GM18951 (cell line): ENCODE data around the gene TANC1.

ENCODE experiments used
- POLR2A ChIP-seq: IDR thresholded peaks from 4 replicates; pipeline ENCODE4 v1.6.1; 2011; ENCODE audit warnings: mild to moderate bottlenecking; ENCODE audit not compliant: insufficient read length, insufficient read depth; ENCODE audit errors: extremely low read depth
- in situ Hi-C: fragments of 300-500 bp; cut with MboI; formaldehyde crosslinking; loops from one replicate; pipeline ENCODE4 v1.12.0; 2022; ENCODE audit warnings: low sequenced_read_pairs, mixed read lengths, inconsistent platforms; ENCODE audit not compliant: unreplicated experiment

Gene TANC1

DNA sequence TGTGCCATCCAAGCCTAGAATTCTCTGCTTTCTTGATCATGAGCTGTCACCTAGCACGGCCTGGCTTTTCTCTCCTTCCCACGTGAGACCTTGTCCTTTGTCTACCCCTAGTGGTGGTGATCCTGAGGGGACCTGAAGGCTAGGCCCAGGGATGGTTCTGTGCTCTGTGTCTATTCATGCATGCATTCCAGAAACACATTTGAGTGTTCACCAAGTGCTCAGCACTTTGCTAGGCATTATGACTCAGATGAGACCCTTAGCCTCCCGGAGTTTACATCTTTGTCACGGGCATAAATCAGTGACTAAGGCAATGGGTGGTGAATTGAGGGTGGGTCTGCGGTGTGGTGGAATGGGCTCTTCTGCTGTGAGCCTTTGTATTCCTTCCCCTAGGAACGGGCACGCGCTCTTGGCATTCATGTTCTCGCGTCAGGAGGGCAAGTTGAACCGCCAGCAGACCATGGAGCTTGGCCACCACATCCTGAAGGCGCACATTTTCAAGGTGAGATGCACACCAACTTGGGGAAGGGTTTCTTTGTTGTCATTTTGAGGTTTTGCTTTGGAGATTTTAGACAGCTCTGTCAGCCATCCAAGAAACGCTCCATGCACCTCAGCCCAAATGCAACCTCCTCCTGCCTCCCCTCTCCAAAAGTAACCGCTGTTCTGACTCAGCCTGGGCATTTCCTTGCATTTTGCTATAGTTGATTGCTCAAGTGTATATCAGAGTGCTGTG lies 217.1 kb downstream of the TANC1 start:
- in situ Hi-C loops = no loop called here
- TF ChIP-seq POLR2A = no peak

DNA sequence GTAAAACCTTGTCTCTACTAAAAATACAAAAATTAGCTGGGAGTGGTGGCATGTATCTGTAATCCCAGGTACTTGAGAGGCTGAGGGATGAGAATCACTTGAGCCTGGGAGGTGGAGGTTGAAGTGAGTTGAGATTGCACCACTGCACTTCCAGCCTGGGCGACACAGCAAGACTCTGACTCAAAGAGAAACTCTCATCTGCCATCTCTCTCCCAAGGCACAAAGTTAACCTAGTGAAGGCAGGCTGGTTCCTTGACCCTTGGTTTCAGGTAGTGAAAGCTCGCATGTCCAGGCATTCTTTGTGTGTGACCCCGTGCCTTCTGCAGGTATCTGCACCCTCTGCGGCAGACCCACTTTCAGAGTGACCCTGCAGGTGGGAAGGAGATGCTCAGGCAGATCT lies 218.0 kb downstream of the TANC1 start:
- in situ Hi-C loops = no loop called here
- no peak for TF ChIP-seq POLR2A

DNA sequence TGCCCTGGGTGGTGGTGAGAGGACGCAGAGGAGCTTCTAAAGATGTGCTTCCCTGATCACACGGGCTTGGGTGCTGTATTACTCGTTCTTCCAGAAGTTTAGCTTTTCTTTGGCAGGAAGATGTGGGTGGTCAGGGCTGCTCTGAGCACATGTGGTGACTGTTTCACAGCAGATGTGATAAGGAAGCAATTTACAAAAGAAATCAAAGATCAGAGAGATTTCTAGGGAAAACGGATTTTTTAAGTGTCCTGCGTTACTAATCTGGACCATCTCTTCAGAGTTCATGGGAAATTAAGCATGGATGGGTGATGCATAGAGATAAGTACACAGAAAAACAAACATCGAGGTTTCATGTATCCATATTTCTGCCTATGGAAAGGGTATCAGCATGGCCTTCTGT lies 218.7 kb downstream of the TANC1 start:
- in situ Hi-C loops = no loop called here
- TF ChIP-seq POLR2A = no peak

DNA sequence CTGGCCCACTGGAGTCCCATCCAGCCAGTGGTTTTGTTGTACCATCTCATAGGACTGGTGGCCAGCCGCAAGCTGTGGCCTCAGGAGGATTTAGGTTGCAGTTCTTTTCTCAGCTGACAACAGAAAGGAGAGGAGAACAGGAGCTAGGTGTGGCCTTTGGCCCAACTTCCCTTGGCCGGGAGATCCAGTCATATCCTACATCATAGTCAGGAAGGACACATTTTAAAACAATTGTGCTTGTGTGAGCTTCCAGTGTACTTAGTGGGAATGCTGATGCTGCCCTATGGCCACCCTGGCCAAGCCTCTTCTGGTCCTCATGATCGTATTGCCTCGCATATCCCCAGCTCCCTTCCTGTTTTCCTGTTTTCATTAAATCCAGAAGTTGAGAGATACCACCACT lies 220.0 kb downstream of the TANC1 start:
- no peak for TF ChIP-seq POLR2A
- in situ Hi-C loops = no loop called here

DNA sequence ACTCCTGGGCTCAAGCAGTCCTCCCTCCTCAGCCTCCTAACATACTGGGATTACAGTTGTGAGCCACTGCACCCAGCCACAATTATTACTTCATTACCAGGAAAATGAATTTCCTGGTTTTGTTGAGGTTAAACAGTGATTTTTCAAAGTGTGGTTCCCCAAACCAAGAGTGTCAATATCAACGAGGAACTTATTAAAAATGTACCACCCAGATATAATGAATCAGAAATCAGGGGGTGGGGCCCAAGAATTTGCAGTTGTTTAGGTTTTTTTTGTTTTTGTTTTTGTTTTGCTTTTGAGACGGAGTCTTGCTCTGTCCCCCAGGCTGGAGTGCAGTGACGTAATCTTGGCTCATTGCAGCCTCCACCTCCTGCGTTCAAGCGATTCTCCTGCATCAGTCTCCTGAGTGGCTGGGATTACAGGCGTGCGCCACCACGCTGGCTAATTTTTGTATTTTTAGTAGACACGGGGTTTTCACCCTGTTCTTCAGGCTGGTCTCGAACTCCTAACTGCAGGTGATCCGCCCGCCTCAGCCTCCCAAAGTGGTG lies 224.0 kb downstream of the TANC1 start:
- in situ Hi-C loops = no loop called here
- TF ChIP-seq POLR2A = no peak

DNA sequence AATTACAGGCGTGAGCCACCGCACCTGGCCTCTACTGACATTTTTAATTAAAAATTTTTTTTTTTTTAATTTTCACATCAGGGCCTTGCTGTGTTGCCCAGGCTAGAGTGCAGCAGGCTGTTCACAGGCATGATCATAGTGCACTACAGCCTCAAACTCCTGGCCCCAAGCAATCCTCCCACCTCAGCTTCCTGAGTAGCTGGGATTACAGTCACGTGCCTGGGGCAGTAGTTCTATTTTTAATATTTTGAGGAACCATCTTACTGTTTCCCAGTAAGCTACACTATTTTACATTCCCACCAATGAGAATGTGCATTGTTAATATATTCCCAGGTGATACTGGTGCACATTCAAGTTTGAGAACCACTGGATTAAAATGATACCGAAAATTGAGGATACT lies 225.4 kb downstream of the TANC1 start:
- in situ Hi-C loops = no loop called here
- TF ChIP-seq POLR2A = no peak

DNA sequence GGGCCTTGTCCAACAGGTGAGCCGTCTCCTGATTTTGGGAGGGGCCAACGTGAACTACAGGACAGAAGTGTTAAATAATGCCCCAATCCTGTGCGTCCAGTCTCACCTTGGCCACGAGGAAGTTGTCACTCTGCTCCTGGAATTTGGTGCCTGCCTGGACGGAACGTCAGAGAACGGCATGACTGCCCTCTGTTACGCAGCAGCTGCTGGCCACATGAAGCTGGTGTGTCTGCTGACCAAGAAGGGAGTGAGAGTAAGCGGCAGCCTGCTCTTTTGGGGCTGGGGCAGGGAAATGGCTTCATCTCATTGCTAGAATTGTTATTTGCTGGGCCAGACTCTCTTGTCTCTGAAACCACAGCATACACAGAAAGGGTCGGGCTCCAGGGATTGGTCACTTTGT lies 225.8 kb downstream of the TANC1 start:
- no peak for TF ChIP-seq POLR2A
- in situ Hi-C loops = no loop called here

DNA sequence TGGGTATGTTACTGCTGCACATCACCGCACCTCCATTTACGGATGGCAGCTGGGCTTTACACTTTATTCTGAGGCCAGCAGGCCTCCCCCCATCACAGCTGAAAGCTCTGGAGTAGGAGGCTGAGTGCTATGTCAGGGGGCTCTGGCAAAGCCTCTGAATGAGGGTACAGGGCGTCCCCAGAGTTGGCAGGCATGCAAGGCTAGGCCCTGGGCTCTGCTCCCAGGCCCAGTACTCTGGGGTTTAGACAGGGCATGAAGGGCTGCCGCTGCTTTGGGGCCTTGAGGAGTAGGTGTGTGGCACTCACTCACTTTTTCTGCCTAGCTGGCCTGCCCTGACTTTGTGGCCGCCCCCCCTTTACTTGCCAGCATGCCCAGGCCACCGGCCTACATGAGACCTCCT lies 227.3 kb downstream of the TANC1 start:
- no peak for TF ChIP-seq POLR2A
- in situ Hi-C loops = no loop called here

DNA sequence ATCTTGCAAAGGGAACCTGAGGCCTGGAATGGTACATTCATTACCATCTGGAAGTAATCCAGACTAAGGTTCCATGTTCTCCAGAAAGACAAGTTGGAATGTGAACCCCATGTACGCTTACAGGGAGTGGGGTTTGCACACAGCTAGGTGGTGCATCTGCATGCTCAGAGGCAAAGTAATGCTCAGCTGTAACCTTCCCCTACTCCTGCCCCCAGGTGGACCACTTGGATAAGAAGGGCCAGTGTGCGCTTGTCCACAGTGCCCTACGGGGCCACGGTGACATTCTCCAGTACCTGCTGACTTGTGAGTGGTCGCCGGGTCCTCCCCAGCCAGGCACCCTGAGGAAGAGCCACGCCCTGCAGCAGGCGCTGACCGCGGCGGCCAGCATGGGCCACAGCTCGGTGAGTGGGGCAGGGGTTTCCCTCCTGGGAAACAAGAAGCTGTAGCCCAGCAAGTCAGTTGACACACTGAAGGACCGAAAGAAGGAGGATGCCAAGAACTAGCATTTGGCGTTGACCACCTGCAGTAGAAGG lies 228.0 kb downstream of the TANC1 start:
- in situ Hi-C loops = no loop called here

DNA sequence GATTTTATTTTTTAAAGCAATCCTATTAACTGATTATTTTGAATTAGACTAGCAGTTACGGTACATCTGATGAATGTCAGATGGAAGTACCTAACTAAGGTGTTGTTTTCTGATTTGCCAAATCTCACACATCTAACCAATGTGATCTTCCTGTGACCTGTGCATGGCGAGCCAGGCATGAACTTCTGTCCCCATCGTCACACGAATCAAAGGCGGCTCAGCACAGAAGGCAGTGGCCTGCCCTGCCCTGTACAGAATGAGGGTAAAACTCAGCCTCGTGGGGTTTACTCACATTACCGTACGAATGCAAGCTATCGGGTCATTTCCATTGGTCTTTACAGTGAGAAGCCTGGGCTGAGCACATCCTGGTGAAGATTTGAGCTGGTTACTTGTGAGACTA lies 230.8 kb downstream of the TANC1 start:
- in situ Hi-C loops = no loop called here
- no peak for TF ChIP-seq POLR2A

More for the DNA sequence above, 228.0 kb downstream of the TANC1 start:
- TF ChIP-seq POLR2A = no peak

DNA sequence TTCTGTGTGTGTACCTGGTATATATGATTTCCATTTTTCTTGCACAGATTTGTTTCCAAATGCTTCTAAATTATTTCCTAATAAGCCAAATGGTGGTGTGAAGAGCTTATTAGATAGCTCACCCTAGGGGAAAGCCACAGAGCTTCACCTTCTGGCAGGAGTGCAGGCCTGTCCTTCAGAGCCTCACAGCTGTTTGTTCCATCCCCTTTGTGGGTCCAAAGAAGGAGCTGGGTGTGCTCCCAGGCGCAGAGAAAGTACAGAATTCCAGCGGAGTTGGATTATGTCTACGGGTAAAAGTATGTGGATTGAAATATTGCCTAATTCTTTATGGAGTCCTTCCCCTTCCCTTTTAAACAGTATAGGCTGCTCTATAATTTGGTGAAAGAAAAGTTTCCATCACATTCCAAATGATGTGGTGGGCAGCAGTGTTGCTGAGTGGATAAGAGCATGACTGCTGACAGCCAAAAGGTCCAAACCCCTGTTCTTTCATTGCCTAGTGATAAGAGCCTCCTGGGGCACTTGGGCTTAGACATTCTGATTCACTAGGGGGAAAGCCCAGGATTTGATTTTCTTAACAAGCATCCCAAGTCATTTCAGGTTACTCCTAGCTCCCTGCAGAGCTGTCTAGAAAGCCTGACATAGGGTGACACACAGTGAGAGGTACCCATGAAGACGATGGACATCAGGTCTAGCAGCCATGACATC lies 231.5 kb downstream of the TANC1 start:
- in situ Hi-C loops = no loop called here
- TF ChIP-seq POLR2A = no peak

DNA sequence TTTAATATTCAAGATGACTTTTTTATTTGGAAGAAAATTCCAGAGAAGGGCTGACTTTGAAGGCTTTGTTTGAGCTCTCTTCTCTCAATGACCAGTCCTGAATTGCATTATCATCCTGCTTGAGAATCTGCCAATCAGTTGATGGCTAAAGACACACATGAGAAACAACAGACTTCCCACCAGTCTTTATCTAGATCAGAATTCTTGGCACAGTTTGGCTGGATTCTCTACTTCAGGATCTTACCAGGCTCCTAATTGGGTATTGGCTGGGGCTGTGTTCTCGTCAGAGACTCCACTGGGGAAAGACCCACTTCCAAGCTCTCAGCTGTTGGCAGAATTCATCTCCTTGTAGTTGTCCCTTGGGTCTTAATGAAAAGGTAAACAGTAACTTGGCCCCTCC lies 232.1 kb downstream of the TANC1 start:
- in situ Hi-C loops = no loop called here
- TF ChIP-seq POLR2A = no peak

DNA sequence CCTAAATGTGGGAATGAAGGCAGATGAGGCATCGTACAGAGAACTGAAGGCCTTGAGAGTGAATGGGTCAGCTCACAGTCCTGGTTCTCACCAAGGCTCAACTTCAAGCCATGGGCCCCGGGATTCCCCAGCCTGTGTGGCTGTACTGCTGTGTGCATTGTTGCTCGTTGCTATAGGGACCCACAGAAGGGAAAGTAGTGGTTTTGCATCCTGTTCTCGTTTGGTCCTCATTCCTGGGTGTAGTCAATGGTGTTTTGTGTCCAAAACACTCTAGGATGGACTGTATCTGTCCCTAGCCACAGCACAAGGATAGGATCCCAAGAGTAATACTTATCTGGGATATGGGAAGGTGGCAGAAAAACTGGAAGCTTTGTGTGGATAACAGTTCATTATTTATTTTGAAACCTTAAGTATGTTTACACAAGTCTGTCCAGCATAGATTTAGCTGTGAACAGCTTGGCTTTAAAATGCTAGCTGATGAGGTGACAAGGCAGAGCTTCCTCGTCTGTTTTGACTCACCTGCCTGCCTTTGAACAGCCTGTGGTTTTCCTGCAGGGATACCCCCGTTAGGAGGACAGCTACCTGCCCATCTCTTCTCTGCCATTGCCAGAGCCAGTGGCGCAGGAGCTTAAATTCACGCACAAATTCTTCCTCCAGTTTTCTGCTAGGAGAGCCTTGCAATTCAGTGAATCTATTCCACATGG lies 233.1 kb downstream of the TANC1 start:
- in situ Hi-C loops = no loop called here

DNA sequence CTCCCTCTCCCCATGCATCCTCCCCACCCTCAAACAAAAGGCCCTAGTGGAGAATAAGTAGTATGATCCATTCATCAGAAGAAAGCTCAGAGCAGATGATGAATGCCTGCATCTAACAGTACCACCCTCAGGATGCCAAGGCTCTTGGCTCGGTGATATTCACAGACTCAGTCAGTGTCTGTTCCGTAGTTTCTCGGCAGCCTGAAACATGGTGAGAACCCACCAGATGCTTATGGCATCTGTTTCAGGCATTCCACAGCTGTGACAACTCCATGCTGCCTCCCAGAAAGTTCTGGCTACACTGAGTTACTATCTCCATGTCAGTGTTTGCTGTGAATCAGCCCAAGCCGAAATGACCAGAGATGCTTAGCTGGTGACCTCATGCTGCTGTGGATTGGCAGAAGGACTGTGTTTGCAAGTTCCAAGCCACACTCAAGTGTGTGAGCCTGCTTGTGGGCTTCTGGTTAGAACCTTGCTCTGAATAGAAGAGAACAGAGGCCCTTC lies 234.2 kb downstream of the TANC1 start:
- in situ Hi-C loops = no loop called here
- TF ChIP-seq POLR2A = no peak

More for the DNA sequence above, 233.1 kb downstream of the TANC1 start:
- TF ChIP-seq POLR2A = no peak
